AG04449 (cell line): Measurements from ENCODE around the gene CMTM7.

ENCODE experiments used
- CTCF ChIA-PET: fragments of 350-600 bp; formaldehyde crosslinking; extraction: SDS; loops from one replicate; lab custom pipeline; 2021; ENCODE audit warnings: antibody characterized with exemption; lab: Yijun Ruan, JAX
- POLR2A ChIA-PET: fragments of 400-600, 350-600 bp; formaldehyde crosslinking; extraction: SDS; loops from one replicate; lab custom pipeline; 2020; ENCODE audit warnings: antibody characterized with exemption, inconsistent platforms; lab: Yijun Ruan, JAX
- DNase-seq: peaks from one replicate; pipeline ENCODE4 v3.0.0-alpha.2; 2010; ENCODE audit warnings: low read depth, low spot score
- H3K4me3 ChIP-seq: 2 replicates; pipeline ENCODE4 v1.5.1; 2011; ENCODE audit warnings: low read depth, mild to moderate bottlenecking, control low read depth, low read length
- CTCF ChIP-seq: IDR thresholded peaks from one replicate; pipeline ENCODE4 v1.5.1; 2011; ENCODE audit warnings: mild to moderate bottlenecking, moderate library complexity, low read length, control low read depth, inconsistent platforms; ENCODE audit not compliant: insufficient read depth; ENCODE audit errors: missing control alignments

CMTM7 gene

GRCh38 chr3:32406486-32407408 is 15.1 kb downstream of the CMTM7 start:
- no peak for DNase-seq
- ChIA-PET POLR2A (no interaction called here), CTCF (interaction anchor here (1.0 to 1.5 kb wide), 4 partner anchors 9 to 61 kb away, joined by 3 to 4 read pairs (median 3); no protein-coding TSS in a partner anchor)
- no peak for TF ChIP-seq CTCF
- H3K4me3 ChIP-seq: no peak overlapping the region

DNA sequence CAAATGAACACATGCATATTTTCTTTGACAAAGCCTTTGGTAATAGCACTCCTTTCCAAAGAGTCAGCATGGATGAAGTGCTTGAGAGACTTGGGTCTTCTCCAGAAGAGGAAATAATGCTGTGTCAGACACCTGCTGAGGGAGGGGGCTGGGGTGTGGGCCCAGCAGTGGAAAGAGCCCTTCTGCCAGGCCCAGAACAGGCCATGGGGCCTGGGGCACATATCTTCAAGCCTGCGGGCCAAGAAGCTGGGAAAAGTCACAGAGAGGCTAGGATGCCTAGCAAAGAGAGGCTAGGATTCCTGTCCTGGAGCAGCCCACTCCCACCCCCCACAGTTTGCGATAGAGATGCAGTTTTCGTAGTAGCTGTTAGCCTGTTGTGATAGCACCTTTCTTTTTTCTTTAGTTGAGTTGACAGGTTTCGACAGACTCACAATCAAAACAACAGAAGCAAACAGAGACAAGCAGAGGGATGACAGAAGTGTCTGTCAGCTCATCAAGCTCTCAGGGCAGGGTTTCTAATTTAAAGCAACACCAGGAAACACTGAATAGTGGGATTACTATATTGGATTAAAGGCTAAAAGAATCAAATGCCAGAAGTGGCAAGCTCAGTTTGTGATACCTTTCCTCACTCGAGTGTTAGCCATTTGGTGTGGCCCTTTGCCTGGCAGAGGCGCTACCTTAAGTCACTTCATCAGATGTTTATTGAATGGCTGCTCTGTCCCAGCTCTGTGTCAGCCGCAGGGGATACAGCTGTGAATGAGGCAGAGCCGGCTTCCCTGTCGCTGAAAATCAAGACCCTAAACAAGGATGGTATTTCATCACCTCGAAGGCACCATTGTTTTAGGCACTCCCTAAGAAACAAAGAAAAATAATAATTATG is 19.0 kb downstream of the CMTM7 start:
- DNase-seq: no peak
- CTCF ChIA-PET: interaction anchor here (0.6 to 5.1 kb wide), 6 partner anchors 12 to 234 kb away, joined by 3 to 19 read pairs (median 4); no protein-coding TSS in a partner anchor
- no peak for TF ChIP-seq CTCF
- no peak overlapping the region for H3K4me3 ChIP-seq
- POLR2A ChIA-PET: no interaction called here

DNA sequence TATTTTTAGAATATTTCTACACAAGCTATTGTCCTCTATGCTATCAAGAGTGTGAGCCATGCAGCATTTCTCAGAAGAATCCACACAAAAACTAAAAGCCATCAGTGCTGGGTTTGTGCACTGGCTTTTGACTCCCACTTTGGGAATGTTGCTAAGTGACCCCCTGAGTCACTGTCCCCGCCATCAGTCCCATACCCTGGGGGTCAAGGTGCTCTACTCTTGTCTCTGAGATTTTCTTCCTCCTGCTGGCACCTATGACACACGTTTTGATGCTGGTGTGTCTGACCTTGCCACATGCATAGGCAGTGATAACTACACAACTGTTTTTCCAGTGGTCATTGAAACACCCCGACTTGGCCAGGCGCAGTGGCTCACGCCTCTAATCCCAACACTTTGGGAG is 19.8 kb downstream of the CMTM7 start:
- ChIA-PET CTCF (interaction anchor here (5.1 kb wide), 1 partner anchor 36 kb away, joined by 19 read pairs; no protein-coding TSS in a partner anchor), POLR2A (no interaction called here)
- no peak overlapping the region for H3K4me3 ChIP-seq
- no peak for TF ChIP-seq CTCF
- DNase-seq: no peak

DNA sequence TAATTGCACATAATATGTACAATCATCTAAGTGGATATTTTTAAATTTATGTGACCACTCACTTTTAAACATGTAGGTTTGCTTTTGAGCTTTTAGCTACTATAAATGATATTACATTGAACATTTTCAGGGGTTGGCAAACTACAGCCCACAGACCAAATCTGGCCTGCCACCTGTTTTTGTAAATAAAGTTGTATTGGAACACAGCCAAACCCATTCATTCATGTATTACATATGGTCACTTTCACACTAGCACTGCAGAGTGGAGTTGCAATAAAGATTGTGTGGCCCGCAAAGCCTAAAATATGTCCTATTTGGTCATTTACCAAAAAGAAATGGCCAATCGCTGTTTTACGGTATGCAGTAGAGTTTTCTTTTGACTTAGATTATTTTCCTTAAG is 21.2 kb downstream of the CMTM7 start:
- POLR2A ChIA-PET: no interaction called here
- no peak for TF ChIP-seq CTCF
- no peak overlapping the region for H3K4me3 ChIP-seq
- CTCF ChIA-PET: interaction anchor here (1.5 to 5.1 kb wide), 4 partner anchors 13 to 38 kb away, joined by 3 to 19 read pairs (median 12); no protein-coding TSS in a partner anchor
- no peak for DNase-seq

- ChIA-PET CTCF (interaction anchor here (1.5 to 2.6 kb wide), 5 partner anchors 13 to 54 kb away, joined by 3 to 13 read pairs (median 10); no protein-coding TSS in a partner anchor), POLR2A (no interaction called here)
- no peak for DNase-seq
- H3K4me3 ChIP-seq: no peak overlapping the region
- no peak for TF ChIP-seq CTCF
These were observed 22.3 kb downstream of the CMTM7 start for GRCh38 chr3:32413845-32414521.
